Progenitor cell of endocrine pancreas (in vitro differentiated cells): ENCODE data around the gene GJA3. TPM values are rescaled to one million over a fixed set of nuclear protein-coding genes. Genes with fewer than 3 reads are reported as not detected.

Experiments
- DNase-seq: peaks from one replicate; pipeline ENCODE4 v3.0.0; 2021; ENCODE audit warnings: low spot score; ENCODE audit not compliant: unreplicated experiment
- H3K27ac Mint-ChIP-seq: 2 replicates; pipeline ENCODE4 v1.8.0; 2021; ENCODE audit warnings: mild to moderate bottlenecking, moderate library complexity, mixed read lengths
- H3K27me3 Mint-ChIP-seq: 2 replicates; pipeline ENCODE4 v1.8.0; 2021; ENCODE audit warnings: mixed read lengths
- H3K36me3 Mint-ChIP-seq: 2 replicates; pipeline ENCODE4 v1.8.0; 2022; ENCODE audit warnings: mixed read lengths; ENCODE audit not compliant: insufficient read depth
- H3K4me1 Mint-ChIP-seq: 2 replicates; pipeline ENCODE4 v1.8.0; 2021; ENCODE audit warnings: low read depth, mixed read lengths
- H3K4me3 Mint-ChIP-seq: 2 replicates; pipeline ENCODE4 v1.8.0; 2021; ENCODE audit warnings: low read depth, mild to moderate bottlenecking, moderate library complexity, mixed read lengths
- H3K9me3 Mint-ChIP-seq: 2 replicates; pipeline ENCODE4 v1.8.0; 2021; ENCODE audit warnings: low read depth, mixed read lengths
- CTCF ChIP-seq: fragments of 200-600 bp; sonication (generic); IDR thresholded peaks from one replicate; pipeline ENCODE4 v1.5.0; 2021; ENCODE audit warnings: antibody characterized with exemption, mild to moderate bottlenecking; ENCODE audit not compliant: unreplicated experiment
- total RNA-seq: library from RNA; stranded (reverse); gene quantifications from 2 replicates; pipeline ENCODE4 v1.2.1, GENCODE V29; 2021

Gene GJA3
- total RNA-seq, 1 donor from 2014 or later: 0.12 TPM

DNA sequence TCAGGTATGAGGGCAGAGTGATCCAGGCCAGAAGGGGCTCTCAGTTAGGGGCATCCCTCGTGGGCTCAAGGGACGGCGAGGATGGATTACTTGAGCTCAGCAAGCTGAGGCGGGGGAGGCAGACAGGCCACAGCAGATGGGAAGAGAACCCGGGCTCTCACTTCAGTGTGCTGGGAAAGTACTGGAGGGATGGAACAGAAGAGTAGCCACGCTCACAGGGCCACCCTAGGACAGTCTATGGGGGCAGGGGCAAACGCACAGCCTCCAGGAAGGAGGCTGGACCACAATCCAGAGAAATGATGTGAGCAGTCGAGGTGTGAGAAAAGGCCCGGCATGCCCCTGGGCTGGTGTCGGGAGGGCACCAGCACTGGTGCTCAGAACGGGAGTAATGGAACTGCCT, 9.2 kb downstream of the GJA3 start:
- no peak for TF ChIP-seq CTCF
- H3K9me3 Mint-ChIP-seq: no peaks in the 10 kb centered on the region
- no peak overlapping the region for H3K4me3 Mint-ChIP-seq
- H3K4me1 Mint-ChIP-seq: no peaks in the 10 kb centered on the region
- H3K27me3 Mint-ChIP-seq: peaks cover 52% of the 10 kb centered on the region
- no peak overlapping the region for H3K27ac Mint-ChIP-seq
- H3K36me3 Mint-ChIP-seq: no peaks in the 10 kb centered on the region
- DNase-seq: no peak

DNA sequence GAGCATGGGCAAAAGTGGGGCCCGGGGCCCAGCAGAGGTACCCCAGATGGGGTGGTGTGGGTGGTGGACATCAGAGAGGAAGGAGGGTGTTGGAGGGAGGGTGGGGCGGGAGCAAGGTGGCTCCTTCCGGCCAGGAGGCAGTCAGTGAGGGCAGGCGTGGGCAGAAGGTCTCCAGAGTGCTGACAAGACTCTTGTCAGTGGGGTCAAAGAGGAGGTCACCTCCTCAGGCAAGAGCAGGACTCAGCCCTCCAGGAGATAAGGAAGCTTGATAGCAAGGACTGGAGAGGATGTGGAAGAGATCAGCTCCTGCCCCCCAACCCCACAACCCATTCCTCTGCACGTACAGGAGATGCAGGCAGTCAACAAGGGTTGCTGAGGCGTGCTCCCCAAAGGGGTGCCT, 9.8 kb downstream of the GJA3 start:
- Mint-ChIP-seq H3K4me3 (no peak overlapping the region), H3K4me1 (no peaks in the 10 kb centered on the region), H3K27me3 (peaks cover 49% of the 10 kb centered on the region), H3K36me3 (no peaks in the 10 kb centered on the region), H3K9me3 (no peaks in the 10 kb centered on the region), H3K27ac (no peak overlapping the region)
- TF ChIP-seq CTCF: no peak
- no peak for DNase-seq

DNA sequence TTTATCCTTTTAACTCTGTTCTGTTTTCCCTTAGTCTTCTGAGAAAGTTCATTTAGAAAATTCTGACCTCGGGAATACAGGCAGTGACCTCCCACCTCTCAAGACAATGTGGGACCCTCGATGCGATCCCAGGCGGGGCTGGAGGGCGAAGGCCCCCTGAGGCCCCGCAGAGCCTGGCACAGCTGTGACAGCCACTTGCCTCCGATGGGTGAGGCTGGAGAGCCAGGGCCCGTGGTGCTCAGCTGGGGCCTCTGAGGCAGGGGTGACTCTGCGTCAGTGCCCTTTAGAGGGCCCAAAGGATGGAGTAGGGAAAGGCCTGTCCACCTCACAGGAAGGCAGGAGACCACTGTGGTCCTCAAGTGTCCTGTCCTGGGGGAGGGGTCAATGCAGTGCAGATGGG, 10.3 kb downstream of the GJA3 start:
- H3K4me3 Mint-ChIP-seq: no peak overlapping the region
- no peaks in the 10 kb centered on the region for H3K36me3 Mint-ChIP-seq
- TF ChIP-seq CTCF: no peak
- peaks cover 49% of the 10 kb centered on the region for H3K27me3 Mint-ChIP-seq
- DNase-seq: no peak
- H3K27ac Mint-ChIP-seq: no peak overlapping the region
- no peaks in the 10 kb centered on the region for H3K4me1 Mint-ChIP-seq
- H3K9me3 Mint-ChIP-seq: no peaks in the 10 kb centered on the region

DNA sequence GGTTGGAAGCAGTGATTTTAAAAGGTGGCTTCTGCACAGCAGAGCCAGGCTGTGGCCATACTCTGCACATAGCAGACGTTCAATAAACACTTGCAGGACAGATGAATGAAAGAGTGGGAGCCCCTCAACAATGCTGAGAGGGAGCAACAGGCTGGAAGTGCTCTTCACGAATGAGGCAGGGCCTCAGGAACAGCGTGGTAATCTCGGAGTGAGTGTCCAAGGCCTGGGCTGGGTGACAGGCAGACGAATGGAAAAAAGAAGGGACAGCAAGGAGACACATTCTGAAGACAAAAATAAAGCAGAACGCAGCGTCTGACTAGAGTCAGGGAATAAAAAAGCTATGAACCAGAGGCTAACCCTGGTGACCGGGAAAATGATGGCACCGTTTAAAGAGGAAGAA, 11.1 kb downstream of the GJA3 start:
- H3K27ac Mint-ChIP-seq: no peak overlapping the region
- TF ChIP-seq CTCF: no peak
- H3K9me3 Mint-ChIP-seq: no peaks in the 10 kb centered on the region
- H3K4me1 Mint-ChIP-seq: no peaks in the 10 kb centered on the region
- no peaks in the 10 kb centered on the region for H3K36me3 Mint-ChIP-seq
- no peak overlapping the region for H3K4me3 Mint-ChIP-seq
- DNase-seq: no peak
- peaks cover 46% of the 10 kb centered on the region for H3K27me3 Mint-ChIP-seq

GRCh38 chr13:20148501-20149183, 12.2 kb downstream of the GJA3 start:
- peaks cover 45% of the 10 kb centered on the region for H3K27me3 Mint-ChIP-seq
- H3K27ac Mint-ChIP-seq: no peak overlapping the region
- no peak for DNase-seq
- H3K4me1 Mint-ChIP-seq: no peaks in the 10 kb centered on the region
- no peak for TF ChIP-seq CTCF
- no peaks in the 10 kb centered on the region for H3K36me3 Mint-ChIP-seq
- H3K9me3 Mint-ChIP-seq: no peaks in the 10 kb centered on the region
- H3K4me3 Mint-ChIP-seq: no peak overlapping the region
